WI38 (cell line): ENCODE results near the gene RNF133.

ENCODE experiments used
- H3K4me3 ChIP-seq: 2 replicates; pipeline ENCODE4 v1.5.1; 2011; ENCODE audit warnings: low read depth, mild to moderate bottlenecking, control low read depth, low read length
- CTCF ChIP-seq: IDR thresholded peaks from 2 replicates; pipeline ENCODE4 v1.5.1; 2012; ENCODE audit warnings: low read depth, mild to moderate bottlenecking, control low read depth, low read length

RNF133 gene

GRCh38 chr7:122727354-122727753 lies 28.4 kb upstream of the RNF133 start:
- H3K4me3 ChIP-seq = no peak overlapping the region
- TF ChIP-seq CTCF = no peak

GRCh38 chr7:122726881-122727280 lies 28.0 kb upstream of the RNF133 start:
- no peak overlapping the region for H3K4me3 ChIP-seq
- TF ChIP-seq CTCF = no peak

GRCh38 chr7:122724366-122724765 lies 25.4 kb upstream of the RNF133 start:
- no peak for TF ChIP-seq CTCF
- no peak overlapping the region for H3K4me3 ChIP-seq

- no peak overlapping the region for H3K4me3 ChIP-seq
- TF ChIP-seq CTCF = no peak
These were observed 20.2 kb upstream of the RNF133 start for GRCh38 chr7:122719010-122719578.

GRCh38 chr7:122717356-122718089 lies 18.6 kb upstream of the RNF133 start:
- no peak for TF ChIP-seq CTCF
- H3K4me3 ChIP-seq = no peak overlapping the region

- H3K4me3 ChIP-seq = no peak overlapping the region
- TF ChIP-seq CTCF = no peak
These were observed 16.3 kb upstream of the RNF133 start for GRCh38 chr7:122715183-122715582.

GRCh38 chr7:122710916-122711315 lies 12.0 kb upstream of the RNF133 start:
- no peak overlapping the region for H3K4me3 ChIP-seq
- TF ChIP-seq CTCF = no peak
